Psoas muscle (tissue), 8 donors: ENCODE results near the gene CA5A. TPM values are rescaled to one million over a fixed set of nuclear protein-coding genes. Genes with fewer than 3 reads are reported as not detected.

Experiments used
- ATAC-seq, 4 donors: fragments of 200-7000 bp; cut with Tn5 transposase; one replicate each; pipeline ENCODE4 v1.9.1; 2020; ENCODE audit warnings: moderate library complexity in 3 of 4, mild to moderate bottlenecking in 2 of 4
- DNase-seq, 2 donors: peaks; one replicate each; pipeline ENCODE4 v3.0.0-alpha.2; 2020
- H3K27ac ChIP-seq: fragments of 200-600 bp; one replicate; pipeline ENCODE4 v1.8.0; 2022
- H3K27me3 ChIP-seq, 3 donors: fragments of 200-600 bp in 1 of 3; one replicate each; pipeline versions ENCODE4 v1.6.1 to v1.8.0; 2013 to 2022; ENCODE audit warnings: low read length in 2 of 3, mild to moderate bottlenecking in 2 of 3, moderate library complexity in 1 of 3; ENCODE audit not compliant: insufficient read depth in 3 of 3
- H3K36me3 ChIP-seq, 2 donors: fragments of 200-600 bp in 1 of 2; one replicate each; pipeline versions ENCODE4 v1.6.1 to v1.8.0; 2013 to 2022; ENCODE audit warnings: low read depth in 1 of 2, mild to moderate bottlenecking in 1 of 2, moderate library complexity in 1 of 2; ENCODE audit not compliant: insufficient read depth in 1 of 2
- H3K4me1 ChIP-seq: fragments of 200-600 bp; one replicate; pipeline ENCODE4 v1.8.0; 2022
- H3K4me3 ChIP-seq: fragments of 200-600 bp; one replicate; pipeline ENCODE4 v1.8.0; 2022; ENCODE audit warnings: mild to moderate bottlenecking
- H3K9me3 ChIP-seq: fragments of 200-600 bp; one replicate; pipeline ENCODE4 v1.8.0; 2022
- WGBS, 3 donors: extraction: QIAGEN DNeasy Blood & Tissue Kit; methylation state at CpG; one replicate each; pipeline versions ENCODE4 v1.1.6 to v1.1.7; 2013; 5-methylcytosine and 5-hydroxymethylcytosine counted together
- intact Hi-C, 2 donors: fragments of 100-400 bp; cut with DNase I; formaldehyde crosslinking; loops; one replicate each; pipeline versions ENCODE4 v1.11.0 to v1.14.2; 2022
- polyA plus RNA-seq, 3 donors: library from polyadenylated mRNA; stranded (reverse); fragments of 200-250 nt; gene quantifications; one replicate each; pipeline ENCODE4 v1.2.3, GENCODE V29; 2013
- total RNA-seq, 4 donors: library from RNA; stranded (reverse); fragmentation: NEBNext Ultra II Directional in 2 of 4; extraction: Animal tissue kit (Norgen Biotek cat#: 25700) in 2 of 4; gene quantifications; one replicate each; pipeline versions ENCODE4 v1.2.1 to v1.2.4, GENCODE V29; 2021 to 2023
- TF ChIP-seq, protein P1 (sequence below): fragments of 200-600 bp; IDR thresholded peaks from one replicate; pipeline ENCODE4 v1.8.0; 2022; ENCODE audit warnings: antibody characterized with exemption
- donor health status: healthy with polysubstance abuse.
- donor health status: DM: no; HTN: no; CAD: no; lungs with moderate emphysema.
- donor health status: Bipolar disorder and iron deficiency.
- donor health status: healthy.
- donor health status: DM: yes; HTN: yes; CAD: no.
- donor health status: DM: no; HTN: no; CAD: no.
- donor health status: DM: no; HTN: no; CAD: no.
- donor health status: DM: yes; HTN: yes; CAD: no.

Gene CA5A
- total and polyA plus RNA-seq, 7 donors, result 0.12 TPM; not detected in 6

DNA sequence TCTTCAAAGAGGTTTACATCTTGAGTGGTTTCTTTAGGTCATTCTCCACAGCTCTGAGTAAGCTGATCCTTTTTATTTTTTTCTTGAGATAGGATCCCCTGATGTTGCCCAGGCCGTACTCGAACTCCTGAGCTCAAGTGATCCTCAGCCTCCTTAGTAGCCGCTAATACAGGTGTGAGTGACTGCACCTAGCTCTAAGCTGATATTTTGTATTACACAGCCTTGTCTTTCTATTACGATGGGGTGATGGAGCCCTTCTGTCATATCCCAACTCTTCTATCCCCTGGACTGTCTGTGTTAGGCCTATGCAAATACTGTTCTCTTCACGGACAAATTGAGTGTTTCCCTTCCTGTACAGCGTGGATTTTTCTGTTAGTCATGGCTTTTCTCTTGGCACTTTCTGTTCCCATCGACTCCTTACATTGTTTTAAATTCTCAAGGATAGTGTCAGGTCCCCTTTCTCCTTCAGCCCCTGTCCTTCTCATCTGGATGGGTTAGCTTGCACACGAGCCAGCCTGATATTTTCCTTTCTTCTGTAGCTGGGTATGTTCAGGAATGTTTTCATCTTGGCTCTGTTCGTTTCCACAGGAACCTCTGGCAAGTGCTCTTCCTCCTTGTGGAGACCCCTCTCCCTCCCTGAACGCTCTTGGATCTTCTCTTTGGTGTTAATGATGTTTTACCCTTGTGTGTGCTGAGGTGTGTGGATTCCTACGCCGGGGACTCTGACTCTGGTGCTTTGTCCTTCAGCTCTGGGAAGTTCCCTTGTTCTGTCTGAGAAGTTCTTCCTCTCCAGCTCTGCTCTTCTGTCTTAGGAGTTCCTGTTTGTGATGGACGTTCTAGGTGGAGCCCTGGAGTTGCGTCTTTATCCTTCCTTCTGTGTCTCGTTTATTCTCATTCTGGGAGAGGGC is 17.2 kb upstream of the CA5A start:
- ATAC-seq, result no peak
- intact Hi-C loops, result no loop called here
- no peaks in the 10 kb centered on the region for H3K9me3 ChIP-seq
- H3K36me3 ChIP-seq, result peaks cover 0 to 22% of the 10 kb centered on the region in 2 donors
- WGBS, 3 donors, result 50 to 55% (median 52%) methylated on average over 15 of the region's 15 CpGs
- no peaks in the 10 kb centered on the region for H3K27me3 ChIP-seq
- peaks cover 32% of the 10 kb centered on the region for H3K4me1 ChIP-seq
- H3K27ac ChIP-seq, result peak overlapping the region; percentile 99
- H3K4me3 ChIP-seq, result no peak overlapping the region
- TF ChIP-seq, protein P1, sequence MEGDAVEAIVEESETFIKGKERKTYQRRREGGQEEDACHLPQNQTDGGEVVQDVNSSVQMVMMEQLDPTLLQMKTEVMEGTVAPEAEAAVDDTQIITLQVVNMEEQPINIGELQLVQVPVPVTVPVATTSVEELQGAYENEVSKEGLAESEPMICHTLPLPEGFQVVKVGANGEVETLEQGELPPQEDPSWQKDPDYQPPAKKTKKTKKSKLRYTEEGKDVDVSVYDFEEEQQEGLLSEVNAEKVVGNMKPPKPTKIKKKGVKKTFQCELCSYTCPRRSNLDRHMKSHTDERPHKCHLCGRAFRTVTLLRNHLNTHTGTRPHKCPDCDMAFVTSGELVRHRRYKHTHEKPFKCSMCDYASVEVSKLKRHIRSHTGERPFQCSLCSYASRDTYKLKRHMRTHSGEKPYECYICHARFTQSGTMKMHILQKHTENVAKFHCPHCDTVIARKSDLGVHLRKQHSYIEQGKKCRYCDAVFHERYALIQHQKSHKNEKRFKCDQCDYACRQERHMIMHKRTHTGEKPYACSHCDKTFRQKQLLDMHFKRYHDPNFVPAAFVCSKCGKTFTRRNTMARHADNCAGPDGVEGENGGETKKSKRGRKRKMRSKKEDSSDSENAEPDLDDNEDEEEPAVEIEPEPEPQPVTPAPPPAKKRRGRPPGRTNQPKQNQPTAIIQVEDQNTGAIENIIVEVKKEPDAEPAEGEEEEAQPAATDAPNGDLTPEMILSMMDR, result no peak
- no peak for DNase-seq

DNA sequence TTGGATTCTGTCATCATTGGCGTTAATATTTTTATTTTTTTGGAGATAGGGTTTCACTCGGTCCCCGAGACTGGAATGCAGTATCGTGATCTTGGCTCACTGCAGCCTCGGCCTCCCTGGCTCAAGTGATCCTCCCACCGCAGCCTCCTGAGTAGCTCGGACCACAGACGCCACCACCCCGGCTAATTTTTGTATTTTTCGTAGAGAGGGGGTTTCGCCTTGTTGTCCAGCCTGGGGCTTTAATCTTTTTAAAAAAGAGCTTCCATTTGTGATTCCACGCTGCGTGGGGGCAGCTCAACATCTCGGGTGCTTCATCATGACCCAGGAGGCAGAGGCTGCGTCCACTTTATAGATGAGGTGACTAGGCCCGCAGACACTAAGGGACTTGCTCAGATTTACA is 16.4 kb upstream of the CA5A start:
- 77 to 85% (median 80%) methylated on average over 16 of the region's 16 CpGs for WGBS, 3 donors
- H3K4me3 ChIP-seq, result peak overlapping the region; percentile 95
- intact Hi-C loops, result no loop called here

DNA sequence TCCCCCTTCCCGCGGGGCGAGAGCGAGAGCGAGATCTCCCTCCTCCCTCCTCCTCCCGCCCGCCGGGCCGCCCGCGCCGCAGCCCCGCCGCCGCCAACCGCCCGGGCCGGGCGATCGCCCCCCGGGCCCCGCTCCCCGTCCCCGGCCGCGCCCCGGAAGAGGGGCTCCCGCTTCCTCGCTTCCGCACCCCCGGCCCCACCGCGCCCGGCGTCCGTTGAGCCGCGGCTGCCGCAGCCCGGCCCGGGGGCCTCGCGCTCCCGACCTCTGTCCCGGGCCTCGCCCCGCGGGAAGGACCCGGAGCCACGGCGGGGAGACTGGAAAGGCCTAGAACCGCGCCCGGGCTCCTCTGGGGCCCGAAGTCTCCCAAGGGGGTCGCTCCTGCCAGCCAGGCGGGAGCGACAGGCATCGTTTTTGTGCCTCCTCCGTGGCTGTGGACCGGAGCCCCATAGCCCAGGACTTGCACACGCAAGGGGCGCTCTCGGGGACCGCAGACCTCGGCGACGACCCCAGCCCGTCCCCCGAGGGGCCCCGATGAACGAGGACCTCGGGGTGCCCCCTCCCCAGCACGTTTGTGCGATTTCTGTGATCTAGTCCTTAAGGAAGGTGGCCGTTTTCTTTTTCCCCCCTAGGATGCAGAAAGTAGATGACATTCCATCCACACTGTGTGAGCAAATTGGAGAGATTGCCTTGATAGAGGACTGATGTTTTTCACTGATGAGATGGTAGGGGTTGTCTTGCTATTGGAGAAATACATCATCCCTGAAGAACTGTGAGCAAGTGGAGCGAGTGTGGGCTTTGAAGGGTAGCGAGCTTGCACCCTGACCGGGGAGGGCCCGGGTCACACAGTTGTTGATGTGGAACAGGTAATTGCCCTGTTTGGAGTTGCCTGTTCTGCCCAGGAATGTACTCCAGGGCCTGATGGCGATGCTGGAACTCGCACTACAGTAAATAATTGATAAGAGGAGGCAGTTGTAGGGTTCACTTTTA is 15.5 kb upstream of the CA5A start:
- ATAC-seq, result peak in 1 of 4 donors; percentile 0
- Histone ChIP-seq H3K36me3 (peaks cover 0 to 13% of the 10 kb centered on the region in 2 donors), H3K9me3 (no peaks in the 10 kb centered on the region), H3K27me3 (no peaks in the 10 kb centered on the region), H3K4me3 (peak overlapping the region; percentile 95), H3K27ac (peak overlapping the region; percentile 99), H3K4me1 (peaks cover 29% of the 10 kb centered on the region)
- DNase-seq, result peak; percentile 52 to 72
- intact Hi-C loops, result no loop called here
- 3 to 5% (median 3%) methylated on average over 40 to 77 of the region's 82 CpGs for WGBS, 3 donors
- TF ChIP-seq, protein P1, result no peak

More for the DNA sequence above, 16.4 kb upstream of the CA5A start:
- Histone ChIP-seq H3K4me1 (peaks cover 29% of the 10 kb centered on the region), H3K36me3 (peaks cover 0 to 22% of the 10 kb centered on the region in 2 donors), H3K27ac (peak overlapping the region; percentile 99), H3K27me3 (no peaks in the 10 kb centered on the region), H3K9me3 (no peaks in the 10 kb centered on the region)
- TF ChIP-seq, protein P1, result no peak
- ATAC-seq, result no peak
- DNase-seq, result no peak

DNA sequence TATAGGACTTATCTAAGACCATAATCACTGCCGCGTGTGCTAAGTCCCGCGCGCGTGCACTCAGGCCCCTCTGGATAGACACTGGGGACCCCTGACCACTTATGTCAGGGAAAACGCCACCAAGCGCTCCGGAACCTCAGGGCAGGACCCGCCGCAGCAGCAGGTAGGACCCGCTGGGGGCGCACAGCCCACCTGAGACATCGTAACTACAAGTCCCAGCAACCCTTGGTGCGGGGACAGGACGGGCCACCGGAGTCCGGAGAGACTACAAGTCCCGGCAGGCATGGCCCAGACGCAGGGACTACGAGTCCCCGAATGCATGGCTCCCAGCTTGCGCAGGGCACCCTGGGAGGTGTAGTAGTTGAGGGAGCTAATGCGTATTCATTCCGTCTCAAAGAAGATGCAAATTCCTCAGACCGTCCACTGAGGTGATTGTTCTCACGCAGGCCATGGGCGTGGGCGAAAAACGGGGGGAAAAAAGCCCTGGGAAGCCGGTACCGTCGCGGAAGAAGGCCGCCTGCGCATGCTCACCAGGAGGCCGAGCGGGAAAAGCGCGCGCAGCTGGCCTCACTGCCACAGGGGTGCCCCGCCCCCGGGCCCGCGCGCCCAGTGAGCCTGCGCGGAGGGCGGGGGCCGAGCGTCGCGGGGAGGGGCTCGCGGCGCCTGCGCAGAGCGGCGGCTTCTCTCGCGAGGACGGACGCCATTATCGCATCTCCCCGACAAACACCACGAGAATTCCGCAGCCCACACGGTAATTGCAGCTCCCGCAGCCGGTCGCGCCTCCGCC is 14.6 kb upstream of the CA5A start, which contains the start of gene BANP:
BANP (plus strand) TSS at position 670 of the 787 bp plus-strand sequence. CDS start 23,682 bp downstream, outside the sequence.
- peaks cover 29% of the 10 kb centered on the region for H3K4me1 ChIP-seq
- no peaks in the 10 kb centered on the region for H3K9me3 ChIP-seq
- TF ChIP-seq, protein P1, result peak; percentile 64
- peak within 1 kb of the TSS; percentile 95 for H3K4me3 ChIP-seq
- H3K27ac ChIP-seq, result peak within 1 kb of the TSS; percentile 99
- intact Hi-C loops, result no loop called here
- peaks cover 0 to 11% of the 10 kb centered on the region in 2 donors for H3K36me3 ChIP-seq
- H3K27me3 ChIP-seq, result no peaks in the 10 kb centered on the region
- DNase-seq (peak; percentile 99), ATAC-seq (peak; percentile 94 to 95 (median 94))
- WGBS, 3 donors, result 0 to 1% (median 1%) methylated on average over 47 to 73 of the region's 73 CpGs
